T47D (cell line): ENCODE results near the gene PPP1R15B.

Source experiments
- DNase-seq, 2 experiments: peaks; one replicate each; pipeline versions ENCODE4 v3.0.0 to v3.0.0-alpha.2; 2011 to 2012; ENCODE audit warnings: low read depth in 1 of 2, low spot score in 1 of 2
- JUND ChIP-seq: IDR thresholded peaks from 2 replicates; pipeline ENCODE4 v1.6.1; 2012; ENCODE audit warnings: low read depth
- in situ Hi-C: cut with HindIII; loops from 2 replicates; pipeline ENCODE4 v1.10.0; 2016; ENCODE audit warnings: low sequenced_read_pairs, low pct_unique_long_range_greater_than_20kb

Gene PPP1R15B

DNA sequence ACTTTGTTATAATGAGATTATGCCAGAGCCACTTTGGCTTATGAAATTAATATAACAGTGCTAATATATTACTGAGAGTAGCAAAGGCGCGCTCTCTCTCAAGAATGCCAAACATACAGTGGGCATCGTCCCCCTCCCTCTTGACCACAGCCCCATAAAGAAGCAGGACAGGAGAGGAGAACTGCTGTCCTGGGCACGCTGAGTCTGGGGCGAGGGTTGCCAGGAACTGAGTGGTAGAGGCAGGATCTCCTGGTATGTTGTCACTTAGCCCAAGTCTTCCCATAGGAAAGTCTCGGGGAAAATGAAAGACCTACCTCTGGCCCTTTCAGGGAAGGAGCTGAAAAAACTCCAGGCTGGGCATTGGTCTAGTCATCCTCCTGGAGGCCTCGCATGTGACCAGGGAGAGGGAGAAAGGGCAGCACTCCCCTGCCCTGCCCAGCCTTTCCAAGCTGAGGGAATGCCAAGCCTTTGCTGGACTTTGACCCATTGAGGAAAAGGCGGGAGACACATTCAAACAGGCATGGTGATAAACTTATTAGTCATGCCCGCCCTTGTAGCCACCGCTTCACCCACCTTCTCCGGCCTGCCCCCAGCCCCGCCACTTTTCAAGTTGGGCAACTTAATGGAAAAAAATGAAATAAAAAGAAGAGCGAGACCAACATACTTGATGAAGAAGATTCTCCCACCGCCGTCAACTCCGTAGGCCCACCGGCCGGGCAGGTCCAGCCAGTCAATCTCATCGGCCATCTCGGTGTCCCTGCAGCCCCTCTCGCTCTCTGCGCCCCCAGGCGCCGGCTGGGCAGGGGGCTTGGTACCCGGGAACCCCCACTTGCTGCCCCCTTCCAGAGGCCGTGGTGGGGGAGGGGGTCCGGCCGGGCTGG is 34.5 kb downstream of the PPP1R15B start:
- DNase-seq = peak in 1 of 2 experiments; percentile 49
- TF ChIP-seq JUND = no peak
- in situ Hi-C loops = no loop called here

DNA sequence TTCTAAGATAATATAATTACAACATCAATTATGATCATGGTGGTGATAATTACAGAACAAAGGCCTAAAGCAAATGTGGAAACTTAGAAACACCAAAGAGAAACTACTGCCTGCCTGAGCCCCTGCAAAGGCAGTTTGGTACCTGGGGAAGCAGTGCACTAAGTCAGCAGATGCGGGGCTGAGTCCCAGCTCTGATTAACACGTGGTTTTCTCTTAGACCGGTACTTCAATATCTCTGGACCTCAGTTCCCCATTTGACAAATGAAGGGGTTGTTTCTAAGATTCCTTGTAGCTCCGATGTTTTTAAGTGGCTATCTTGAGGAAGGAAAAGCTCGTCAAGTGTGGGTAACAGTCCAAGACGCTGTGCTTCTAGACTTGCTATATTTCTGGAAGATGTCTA is 35.2 kb downstream of the PPP1R15B start:
- TF ChIP-seq JUND = no peak
- no peak for DNase-seq
- in situ Hi-C loops = no loop called here

DNA sequence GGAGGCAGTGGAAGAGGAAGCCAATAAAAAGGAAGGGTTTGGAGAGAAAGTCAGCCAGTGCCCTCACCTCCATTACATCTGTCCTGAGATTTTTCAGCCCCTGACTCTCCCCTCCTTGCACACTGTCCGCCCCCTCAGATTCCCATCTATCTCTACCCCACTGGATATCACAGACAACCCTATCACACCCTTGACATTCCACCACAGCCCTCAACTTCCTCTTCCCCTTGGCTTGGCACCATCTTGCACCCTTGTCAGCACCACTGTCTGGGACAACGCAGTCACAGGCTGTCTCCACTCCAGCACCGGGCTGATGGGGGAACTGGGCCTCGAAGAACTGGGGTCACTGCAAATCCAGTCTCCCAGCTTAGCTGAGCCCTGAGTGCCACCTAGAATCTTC is 37.7 kb downstream of the PPP1R15B start:
- no peak for TF ChIP-seq JUND
- in situ Hi-C loops = no loop called here
- no peak for DNase-seq

DNA sequence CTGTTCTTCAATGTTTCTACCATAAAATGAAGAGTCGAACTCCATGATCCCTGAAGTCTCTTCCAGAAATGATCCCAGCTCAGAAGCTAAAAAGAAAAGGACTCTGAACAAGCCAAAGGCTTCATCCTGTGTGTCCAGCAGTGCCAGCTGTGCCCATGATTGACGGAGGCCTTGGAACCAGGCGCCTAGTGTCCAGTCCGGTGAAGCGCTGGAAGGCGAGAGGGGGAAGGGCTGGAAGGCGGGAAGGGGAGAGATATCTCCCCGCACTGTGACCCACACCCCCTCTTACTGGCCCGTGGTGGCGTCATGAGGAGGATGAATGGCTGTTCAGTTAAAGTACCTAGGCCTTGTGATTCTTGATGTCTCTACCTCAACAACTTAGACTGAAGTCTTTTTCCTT is 41.4 kb downstream of the PPP1R15B start:
- DNase-seq = no peak
- in situ Hi-C loops = no loop called here
- no peak for TF ChIP-seq JUND

DNA sequence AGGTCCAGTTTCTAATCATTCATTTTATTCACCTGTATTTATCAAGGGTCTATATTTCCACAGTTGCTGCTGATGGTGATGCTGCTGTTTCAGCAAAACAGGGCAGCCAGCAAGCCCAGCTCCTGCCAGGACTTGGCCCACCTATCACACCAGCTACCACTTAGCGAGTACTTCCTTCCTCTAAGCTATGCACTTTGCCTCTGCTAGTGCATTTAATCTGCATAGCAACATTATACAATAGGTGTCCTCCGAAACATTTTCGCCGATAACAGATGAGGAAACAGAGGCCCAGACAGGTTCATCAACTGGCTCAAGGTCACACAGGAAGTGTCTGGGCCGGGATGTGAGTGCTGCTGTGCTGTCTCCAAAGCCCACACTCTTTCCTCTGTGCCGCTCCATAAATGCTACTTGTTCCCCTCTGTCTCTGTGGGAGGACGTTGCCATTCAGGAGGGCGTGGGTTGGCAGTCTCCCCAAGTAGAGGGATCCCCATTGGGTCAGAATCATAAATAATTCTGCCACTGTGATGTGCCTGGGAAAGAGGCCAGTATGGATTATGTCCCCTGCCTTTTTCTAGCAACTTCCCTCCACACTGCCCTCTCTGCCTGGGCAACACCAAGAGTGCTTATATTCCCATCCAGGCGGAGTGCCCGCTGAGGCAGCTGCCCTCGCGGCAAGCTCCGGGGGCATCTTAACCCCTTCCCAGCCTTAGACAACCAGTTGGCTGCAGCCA is 42.5 kb downstream of the PPP1R15B start:
- DNase-seq = no peak
- in situ Hi-C loops = no loop called here
- TF ChIP-seq JUND = no peak

DNA sequence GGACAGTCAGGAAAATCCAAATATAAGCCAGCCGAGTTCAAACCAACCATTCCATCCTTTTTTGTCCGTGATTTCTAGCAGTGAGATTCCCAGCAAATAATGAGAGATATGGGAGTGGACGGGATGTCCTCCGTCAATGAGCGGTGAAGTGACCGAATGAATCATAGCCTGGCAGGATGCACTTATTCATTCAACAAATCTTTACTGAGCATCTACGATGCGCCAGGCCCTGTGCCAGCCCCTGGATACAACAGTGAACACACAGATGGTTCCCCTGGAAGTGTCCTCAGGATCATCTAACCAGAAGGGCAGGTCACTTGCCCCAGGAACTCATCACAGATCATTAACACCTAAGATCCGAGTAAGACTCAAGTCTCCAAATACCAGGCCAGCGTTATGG is 43.7 kb downstream of the PPP1R15B start:
- no peak for DNase-seq
- in situ Hi-C loops = no loop called here
- TF ChIP-seq JUND = no peak

DNA sequence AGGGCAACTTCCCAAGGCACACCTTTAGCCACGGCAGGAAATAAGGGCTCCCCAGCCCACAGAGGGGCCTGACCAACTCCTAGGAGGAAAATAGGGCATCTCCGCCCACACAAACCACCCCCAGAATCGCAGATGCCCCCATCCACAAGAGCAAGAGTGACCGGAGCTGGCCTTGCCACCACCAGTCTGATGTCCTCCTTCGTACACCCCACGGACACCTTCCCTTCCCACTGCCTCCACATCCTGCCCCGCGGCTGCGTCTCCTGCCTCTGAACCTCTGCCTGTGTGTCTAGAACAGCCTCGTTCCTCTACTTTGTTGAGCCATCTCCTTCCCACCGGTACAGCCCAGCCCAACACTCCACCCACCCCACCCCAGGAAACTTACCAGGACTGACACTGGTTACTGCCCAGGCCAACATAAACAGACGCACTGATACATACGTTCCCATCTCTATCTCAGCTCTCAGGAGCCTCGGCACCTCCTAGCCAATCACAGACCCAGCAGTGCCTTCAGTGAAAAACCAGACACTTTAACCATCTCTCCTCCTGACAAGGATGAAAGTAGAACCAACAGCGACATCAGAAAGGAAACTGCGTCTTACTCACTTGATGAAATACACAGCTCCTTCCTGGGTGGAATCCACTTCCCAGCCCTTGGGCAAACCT is 44.3 kb downstream of the PPP1R15B start:
- TF ChIP-seq JUND = no peak
- in situ Hi-C loops = no loop called here
- DNase-seq = no peak

DNA sequence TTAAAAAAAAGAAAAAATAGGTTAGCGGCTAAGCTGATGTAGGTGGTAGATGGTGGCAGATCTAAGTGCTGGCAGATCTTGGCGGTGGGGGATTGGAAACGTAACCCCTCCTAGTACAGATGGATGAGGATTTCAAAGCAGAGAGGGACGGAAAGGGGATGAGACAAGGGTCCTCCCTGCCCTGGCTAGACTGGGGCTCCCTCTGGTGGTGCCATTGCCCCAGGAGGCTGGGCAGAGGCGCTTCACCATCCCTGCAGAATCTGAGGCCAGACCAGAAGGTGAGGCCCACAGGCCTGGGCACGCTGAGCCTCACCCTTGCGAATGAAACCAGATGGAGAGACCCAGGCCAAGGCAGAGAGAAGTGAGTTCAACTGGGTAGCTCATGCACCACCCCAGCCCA is 44.9 kb downstream of the PPP1R15B start:
- TF ChIP-seq JUND = no peak
- DNase-seq = peak in 1 of 2 experiments; percentile 24
- in situ Hi-C loops = no loop called here

DNA sequence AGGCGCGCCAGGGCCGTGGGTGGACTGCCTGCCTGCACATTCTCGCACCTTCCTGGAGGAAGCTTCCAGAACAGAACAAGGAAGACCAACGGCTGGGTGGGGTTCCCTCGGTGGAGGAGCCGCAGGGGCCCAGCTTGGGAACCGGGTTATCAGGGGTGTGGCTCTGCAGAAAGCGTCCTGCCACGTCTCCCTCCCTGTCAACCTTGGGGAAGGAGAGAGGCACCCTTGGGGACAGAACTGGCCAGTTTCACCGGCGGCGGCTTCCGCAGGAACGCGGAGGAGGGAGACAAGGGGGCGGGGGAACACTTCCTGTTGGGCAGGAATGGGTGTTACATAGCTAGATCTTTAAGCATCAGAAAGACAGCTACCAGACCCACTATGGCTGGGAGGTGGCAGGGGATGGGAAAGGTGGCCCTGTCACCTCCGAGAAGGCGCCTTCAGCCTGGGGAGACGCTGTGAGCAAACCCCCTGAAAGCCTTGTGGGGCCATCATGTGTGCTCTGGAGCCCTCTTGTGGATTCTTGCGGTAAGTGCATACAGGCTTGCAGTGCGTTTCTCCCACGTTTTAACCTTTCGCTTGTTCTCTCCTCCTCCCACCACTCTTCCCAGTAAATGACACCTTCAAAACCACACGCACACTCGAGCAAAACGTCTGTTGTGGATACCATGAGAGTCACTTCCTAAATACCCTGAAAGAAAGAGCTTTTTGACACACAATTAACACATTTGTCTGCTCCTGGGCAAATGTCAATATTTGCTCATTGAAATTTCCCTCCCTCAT is 48.1 kb downstream of the PPP1R15B start:
- no peak for TF ChIP-seq JUND
- in situ Hi-C loops = no loop called here
- peak; percentile 54 to 87 for DNase-seq

DNA sequence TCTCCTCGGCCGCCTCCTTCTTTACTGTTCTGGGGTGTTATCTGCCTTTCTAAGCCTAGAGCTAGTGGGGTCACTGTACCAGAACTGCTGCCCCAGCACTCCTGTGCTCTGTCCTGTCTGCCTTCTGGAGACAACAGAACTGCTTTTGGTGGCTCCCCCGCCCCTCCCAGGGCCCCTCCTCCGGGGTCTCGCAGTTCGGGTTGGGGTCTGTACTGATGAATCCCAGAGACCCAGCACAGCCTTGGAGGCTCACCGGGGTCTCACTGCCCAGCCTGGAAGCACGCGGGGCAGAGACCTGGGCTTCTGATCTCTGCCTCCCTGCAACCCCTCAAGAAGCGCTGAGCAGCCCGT is 48.7 kb downstream of the PPP1R15B start:
- TF ChIP-seq JUND = no peak
- DNase-seq = no peak
- in situ Hi-C loops = no loop called here

DNA sequence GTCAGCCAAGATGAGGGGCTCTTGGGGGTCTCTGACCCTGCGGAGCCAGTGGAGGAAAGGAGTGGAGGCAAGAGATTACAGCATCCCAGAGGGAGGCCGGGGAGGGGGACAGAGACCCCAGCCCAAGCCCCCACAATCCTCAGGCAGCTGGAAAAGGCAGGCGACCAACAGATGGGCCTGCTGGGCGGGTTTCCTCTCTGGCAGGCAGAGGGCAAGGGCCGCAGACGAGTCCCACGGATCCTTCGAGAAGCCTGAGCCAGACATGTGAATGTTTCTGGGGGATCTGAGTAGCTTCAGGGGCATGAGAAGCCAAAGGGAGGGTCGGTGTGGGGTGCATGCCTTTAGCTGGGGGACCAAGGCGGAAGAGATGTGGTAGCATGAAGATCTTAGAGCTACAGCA is 49.8 kb downstream of the PPP1R15B start:
- TF ChIP-seq JUND = no peak
- no peak for DNase-seq
- in situ Hi-C loops = no loop called here

DNA sequence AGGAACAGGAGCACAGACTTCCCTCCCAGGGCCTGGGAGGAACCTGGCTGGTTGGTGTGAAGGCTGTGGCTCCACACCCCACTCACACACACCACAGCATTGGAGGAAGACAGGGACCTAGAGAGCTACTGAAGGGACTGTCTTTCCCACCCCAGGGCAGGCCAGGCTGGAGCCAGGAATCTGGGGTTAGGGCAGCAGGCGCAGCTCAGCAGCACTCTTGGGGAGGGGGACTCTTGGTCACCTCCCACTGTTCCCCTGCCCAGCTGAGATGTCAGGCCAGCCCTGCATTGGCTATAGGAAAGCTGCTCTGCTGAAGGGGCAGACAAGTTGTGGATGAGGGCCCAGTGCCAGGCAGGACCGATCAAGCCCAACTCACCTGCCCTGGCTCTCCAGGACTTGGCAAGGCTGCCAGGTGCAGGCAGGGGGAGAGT is 50.3 kb downstream of the PPP1R15B start:
- in situ Hi-C loops = no loop called here
- no peak for TF ChIP-seq JUND
- no peak for DNase-seq
